GM18873 (cell line): ENCODE results near the gene ANXA6.

Source experiments
- ATAC-seq: cut with Tn5 transposase; IDR thresholded peaks from one replicate; pipeline ENCODE4 v1.9.1; 2021; ENCODE audit warnings: mild to moderate bottlenecking, moderate library complexity, moderate number of reproducible peaks; ENCODE audit not compliant: unreplicated experiment, low FRiP score

Gene ANXA6

DNA sequence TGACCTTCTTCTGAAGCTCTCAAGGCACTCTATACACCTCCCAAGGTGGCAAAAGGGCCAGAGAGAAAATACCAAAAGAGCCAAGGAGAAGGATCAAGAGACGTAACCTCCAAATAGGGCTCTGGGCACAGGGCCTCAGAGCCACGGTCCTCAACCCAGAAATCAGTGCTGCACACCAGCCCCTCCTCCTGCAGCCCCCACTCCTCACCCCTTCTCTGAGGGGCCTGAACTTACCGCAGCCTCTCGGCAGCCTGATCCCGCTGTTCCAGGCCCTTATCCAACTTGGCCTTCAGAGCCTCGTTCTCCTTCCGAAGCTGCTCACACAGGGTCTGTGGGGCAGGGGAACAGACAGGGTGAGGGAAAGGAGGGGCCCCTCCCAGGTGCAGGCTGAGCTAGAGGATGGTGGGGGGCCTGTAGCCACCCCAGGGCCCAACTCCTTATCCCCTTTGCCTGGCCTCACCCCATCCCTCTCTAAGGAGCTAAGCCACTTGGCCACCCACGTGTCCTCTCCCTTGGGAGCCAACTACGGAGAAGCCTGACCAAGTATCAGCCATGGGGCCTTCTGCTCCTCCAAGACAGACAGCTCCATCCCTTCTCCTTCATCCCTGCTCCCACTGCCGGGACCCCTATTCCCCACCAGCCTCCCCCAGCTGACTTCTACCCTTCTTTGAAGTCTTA lies 105.5 kb downstream of the ANXA6 start:
- no peak for ATAC-seq

DNA sequence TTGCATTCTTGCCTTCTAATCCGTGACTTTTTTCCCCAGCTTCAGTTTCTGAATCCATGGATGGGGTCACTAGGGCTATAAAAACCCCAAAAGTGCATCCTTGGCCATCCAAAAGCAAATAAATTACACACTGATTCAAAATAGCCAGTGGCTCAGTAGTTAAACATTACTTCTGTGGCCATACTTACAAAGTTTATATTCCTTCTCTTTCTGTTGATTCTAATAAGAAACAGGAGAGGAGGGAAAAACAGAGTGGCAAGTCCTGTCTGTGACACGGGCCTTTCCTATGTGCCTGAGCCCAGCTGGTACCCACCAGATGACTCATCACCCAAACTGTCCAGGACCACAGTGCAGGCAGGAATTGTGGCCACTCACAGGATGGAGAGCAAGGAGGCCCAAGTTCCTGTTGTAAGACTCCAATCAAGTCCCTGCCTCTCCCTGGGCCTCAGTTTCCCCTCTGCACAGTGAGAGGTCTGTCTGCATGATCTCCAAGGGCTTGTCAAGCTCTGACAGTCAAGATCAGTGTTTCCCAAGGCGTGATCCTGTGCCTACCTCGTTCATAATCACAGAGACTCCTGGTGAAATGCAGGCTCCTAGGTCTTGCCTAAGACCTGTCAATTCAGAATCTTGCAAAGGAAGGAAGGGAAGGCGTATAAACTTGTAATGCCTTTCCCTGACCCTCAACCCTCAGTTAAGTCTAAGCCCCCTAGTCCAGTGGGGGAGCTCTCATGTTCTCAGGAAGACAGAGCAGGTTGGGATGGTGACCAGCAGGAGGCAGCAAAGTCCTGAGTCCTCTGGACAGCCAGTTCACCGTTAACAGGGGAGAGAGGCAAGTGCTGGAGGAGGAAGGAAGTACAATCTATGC lies 106.3 kb downstream of the ANXA6 start:
- ATAC-seq: peak; percentile 51
